Spleen (tissue), 11 donors: Measurements from ENCODE around the gene COL4A1. TPM values are rescaled to one million over a fixed set of nuclear protein-coding genes. Genes with fewer than 3 reads are reported as not detected.

Source experiments
- DNase-seq: peaks from one replicate; pipeline ENCODE4 v3.0.0-alpha.2; 2020
- H3K27ac ChIP-seq, 8 donors: fragments of 200-600 bp; sonication (generic) in 7 of 8; 1 replicate in 4 of 8; 2 replicates in 4 of 8; pipeline versions ENCODE4 v1.5.0 to v1.8.0; 2016 to 2021; ENCODE audit warnings: inconsistent platforms in 4 of 8, mild to moderate bottlenecking in 4 of 8, moderate library complexity in 1 of 8
- H3K27me3 ChIP-seq, 7 donors: fragments of 200-600 bp; sonication (generic) in 6 of 7; replicated peaks in 1 of 7; 1 replicate in 4 of 7; 2 replicates in 3 of 7; pipeline versions ENCODE4 v1.5.0 to v1.8.0; 2016 to 2021; ENCODE audit warnings: inconsistent platforms in 3 of 7, mild to moderate bottlenecking in 1 of 7
- H3K36me3 ChIP-seq, 6 donors: fragments of 200-600 bp; sonication (generic) in 5 of 6; 1 replicate in 4 of 6; 2 replicates in 2 of 6; pipeline versions ENCODE4 v1.5.0 to v1.8.0; 2016 to 2021; ENCODE audit warnings: inconsistent platforms in 2 of 6
- H3K4me1 ChIP-seq, 6 donors: fragments of 200-600 bp; sonication (generic) in 5 of 6; 1 replicate in 3 of 6; 2 replicates in 3 of 6; pipeline versions ENCODE4 v1.5.0 to v1.8.0; 2016 to 2021; ENCODE audit warnings: inconsistent platforms in 3 of 6
- H3K4me3 ChIP-seq, 8 donors: fragments of 200-600 bp; sonication (generic) in 7 of 8; 1 replicate in 4 of 8; 2 replicates in 4 of 8; pipeline versions ENCODE4 v1.5.0 to v1.8.0; 2016 to 2021; ENCODE audit warnings: inconsistent platforms in 4 of 8, mild to moderate bottlenecking in 4 of 8, moderate library complexity in 2 of 8
- H3K9me3 ChIP-seq, 8 donors: fragments of 200-600 bp; sonication (generic) in 7 of 8; 1 replicate in 4 of 8; 2 replicates in 4 of 8; pipeline versions ENCODE4 v1.5.0 to v1.8.0; 2016 to 2021; ENCODE audit warnings: inconsistent platforms in 4 of 8
- CTCF ChIP-seq, 11 experiments: fragments of 200-600 bp in 7 of 11; fragments of 450-650 bp in 4 of 11; sonication (generic) in 4 of 11; IDR thresholded peaks in 8 of 11; conservative IDR thresholded peaks in 3 of 11; 1 replicate in 7 of 11; 2 replicates in 4 of 11; pipeline versions ENCODE4 v1.4.0 to v1.8.0; 2016 to 2021; ENCODE audit warnings: antibody characterized with exemption in 11 of 11, inconsistent platforms in 4 of 11, mild to moderate bottlenecking in 1 of 11
- POLR2A ChIP-seq, 3 donors: fragments of 450-650 bp; IDR thresholded peaks; one replicate each; pipeline ENCODE4 v1.5.1; 2017; ENCODE audit warnings: antibody characterized with exemption in 3 of 3, mild to moderate bottlenecking in 1 of 3
- POLR2AphosphoS5 ChIP-seq, 3 donors: sonication (generic); formaldehyde crosslinking; IDR thresholded peaks; one replicate each; pipeline ENCODE4 v1.5.1; 2017; ENCODE audit warnings: antibody characterized with exemption in 3 of 3
- WGBS, 5 donors: extraction: QIAGEN DNeasy Blood & Tissue Kit in 3 of 5; methylation state at CpG; one replicate each; pipeline versions ENCODE4 v1.1.5 to v1.1.7; 2013 to 2018; 5-methylcytosine and 5-hydroxymethylcytosine counted together
- intact Hi-C: fragments of 100-400 bp; cut with DNase I; formaldehyde crosslinking; loops from one replicate; pipeline ENCODE4 v1.15.0; 2023; ENCODE audit warnings: low total_unique reads
- polyA plus RNA-seq, 3 donors: library from polyadenylated mRNA; stranded (reverse); fragments of 200-250 nt; gene quantifications; one replicate each; pipeline ENCODE4 v1.2.1, GENCODE V29; 2013
- total RNA-seq, 7 donors: library from RNA; depleted of rRNA in 3 of 7; stranded (reverse); fragments of >200 nt in 3 of 7; fragmentation: NEBNext Ultra II Directional in 4 of 7; extraction: Animal tissue kit (Norgen Biotek cat#: 25700) in 4 of 7; gene quantifications; one replicate each; pipeline versions ENCODE4 v1.1.0 to v1.2.1, GENCODE V29; 2016 to 2021
- donor health status: healthy with polysubstance abuse.
- donor health status: DM: no; HTN: no; CAD: no; lungs with moderate emphysema.
- donor health status: DM: no; HTN: no; CAD: no.
- donor health status: Bipolar disorder and iron deficiency.
- donor health status: healthy.
- donor health status: DM: no; HTN: no; CAD: no.
- donor health status: DM: yes; HTN: yes; CAD: no.

COL4A1 gene
- total and polyA plus RNA-seq, 10 donors: 37.9 to 959 (median 340) TPM

- Histone ChIP-seq H3K27me3 (no peaks in the 10 kb centered on the region), H3K4me1 (peaks cover 0 to 59% (median 19%) of the 10 kb centered on the region in 6 donors), H3K4me3 (no peak overlapping the region), H3K36me3 (peaks cover 0 to 4% (median 0%) of the 10 kb centered on the region in 6 donors), H3K9me3 (no peaks in the 10 kb centered on the region), H3K27ac (peak overlapping the region in 1 of 8 donors; percentile 24)
- TF ChIP-seq POLR2AphosphoS5 (IDR thresholded peaks at IDR 0.05): no peak
- TF ChIP-seq POLR2A (IDR thresholded peaks at IDR 0.05): no peak
- TF ChIP-seq CTCF (IDR thresholded peaks at IDR 0.05 in 8 of 11, conservative IDR thresholded peaks at IDR 0.05 in 3 of 11): no peak
- WGBS, 5 donors: 71 to 84% (median 84%) methylated on average over 6 to 7 of the region's 7 CpGs
- intact Hi-C loops: no loop called here
- DNase-seq: no peak
Observed at GRCh38 chr13:110283736-110284517, 23.0 kb downstream of the COL4A1 start.

GRCh38 chr13:110282316-110282841 lies 24.6 kb downstream of the COL4A1 start:
- TF ChIP-seq POLR2AphosphoS5 (IDR thresholded peaks at IDR 0.05) (no peak), CTCF (IDR thresholded peaks at IDR 0.05 in 8 of 11, conservative IDR thresholded peaks at IDR 0.05 in 3 of 11) (no peak), POLR2A (IDR thresholded peaks at IDR 0.05) (no peak)
- no peaks in the 10 kb centered on the region for H3K9me3 ChIP-seq
- peaks cover 0 to 60% (median 14%) of the 10 kb centered on the region in 6 donors for H3K4me1 ChIP-seq
- no peaks in the 10 kb centered on the region for H3K36me3 ChIP-seq
- no peak overlapping the region for H3K4me3 ChIP-seq
- 86 to 100% (median 92%) methylated on average over 1 of the region's 1 CpG for WGBS, 5 donors
- H3K27me3 ChIP-seq: no peaks in the 10 kb centered on the region
- peak overlapping the region in 3 of 8 donors; percentile 14 to 41 (median 20) for H3K27ac ChIP-seq
- DNase-seq: no peak
- intact Hi-C loops: no loop called here

DNA sequence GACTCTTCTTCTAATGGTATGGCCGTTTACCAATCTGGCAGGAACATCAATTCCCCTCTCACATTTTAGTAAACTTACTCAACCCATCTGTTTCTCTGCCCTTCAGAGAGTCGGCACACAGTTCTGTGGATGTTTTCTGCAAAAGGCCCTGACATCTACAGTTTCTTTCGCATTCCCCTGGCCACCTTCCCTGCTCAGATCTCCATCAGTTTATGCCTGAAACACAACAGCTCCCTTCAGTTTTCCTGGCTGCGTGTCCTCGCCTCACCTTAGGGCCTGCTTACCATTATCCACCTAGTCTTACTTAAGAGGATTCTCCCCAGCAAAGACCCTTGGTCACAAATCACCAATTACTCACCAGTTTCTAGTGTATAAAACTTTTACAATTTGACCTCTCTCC lies 25.2 kb downstream of the COL4A1 start:
- Histone ChIP-seq H3K36me3 (no peaks in the 10 kb centered on the region), H3K4me1 (peaks cover 0 to 60% (median 10%) of the 10 kb centered on the region in 6 donors), H3K27ac (peak overlapping the region in 5 of 8 donors; percentile 14 to 45 (median 31)), H3K4me3 (no peak overlapping the region), H3K9me3 (no peaks in the 10 kb centered on the region), H3K27me3 (no peaks in the 10 kb centered on the region)
- TF ChIP-seq POLR2A (IDR thresholded peaks at IDR 0.05) (no peak), CTCF (IDR thresholded peaks at IDR 0.05 in 8 of 11, conservative IDR thresholded peaks at IDR 0.05 in 3 of 11) (no peak), POLR2AphosphoS5 (IDR thresholded peaks at IDR 0.05) (no peak)
- WGBS, 5 donors: 80 to 92% (median 87%) methylated on average over 5 of the region's 5 CpGs
- intact Hi-C loops: no loop called here
- no peak for DNase-seq

DNA sequence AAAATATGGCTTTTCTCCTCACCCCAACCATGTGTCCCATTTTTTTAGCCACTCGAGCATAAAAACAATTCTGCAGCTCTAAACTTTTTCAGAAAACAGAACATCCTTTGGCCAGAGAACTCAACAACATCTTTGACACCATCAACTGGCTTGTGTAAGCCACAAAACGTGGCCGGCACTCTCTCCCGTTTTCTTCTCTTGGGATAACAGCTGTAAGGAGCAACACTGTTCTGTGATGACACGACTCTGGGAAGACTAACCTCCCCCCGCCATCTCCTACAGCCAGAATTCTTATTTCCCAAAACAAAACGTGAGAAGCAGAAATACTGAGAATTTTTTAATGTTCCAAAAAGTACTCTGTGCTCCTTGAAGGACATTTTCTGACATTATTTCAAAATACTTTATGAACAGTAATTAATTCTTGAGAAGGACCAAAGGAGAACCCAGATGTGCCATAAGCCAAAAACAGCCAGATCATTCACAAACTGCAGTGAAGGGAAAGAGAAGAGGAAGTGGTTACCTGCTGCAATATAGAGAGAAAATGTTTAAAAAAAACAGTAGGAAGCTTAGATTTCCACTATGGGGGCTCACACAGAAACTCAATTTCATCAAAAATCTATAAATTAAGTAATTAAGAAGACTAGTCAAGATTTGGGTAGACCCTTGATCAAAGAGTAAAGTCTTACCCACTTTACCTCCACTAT lies 25.8 kb downstream of the COL4A1 start:
- no peak overlapping the region for H3K4me3 ChIP-seq
- 57 to 83% (median 73%) methylated on average over 7 of the region's 7 CpGs for WGBS, 5 donors
- peak overlapping the region in 6 of 8 donors; percentile 2 to 45 (median 32) for H3K27ac ChIP-seq
- TF ChIP-seq CTCF (IDR thresholded peaks at IDR 0.05 in 8 of 11, conservative IDR thresholded peaks at IDR 0.05 in 3 of 11) (no peak), POLR2A (IDR thresholded peaks at IDR 0.05) (no peak), POLR2AphosphoS5 (IDR thresholded peaks at IDR 0.05) (no peak)
- no peak for DNase-seq
- no peaks in the 10 kb centered on the region for H3K27me3 ChIP-seq
- intact Hi-C loops: no loop called here
- peaks cover 0 to 60% (median 11%) of the 10 kb centered on the region in 6 donors for H3K4me1 ChIP-seq
- no peaks in the 10 kb centered on the region for H3K9me3 ChIP-seq
- no peaks in the 10 kb centered on the region for H3K36me3 ChIP-seq
